ENCODE data around the gene SCN4A. TPM values are rescaled to one million over a fixed set of nuclear protein-coding genes. Genes with fewer than 3 reads are reported as not detected.

The SCN4A gene
- total RNA-seq, 1 experiment from 2014 or later, result not detected

- Histone ChIP-seq H3K9me2 (replicated peaks; ENCODE audit: low read length) (no peaks in the 10 kb centered on the region), H3F3A (ENCODE audit: low read length, unreplicated experiment) (no peaks in the 10 kb centered on the region), H2AFZ (ENCODE audit: low read length) (no peak overlapping the region), H3K4me3 (ENCODE audit: low read length) (no peak overlapping the region), H3K9ac (ENCODE audit: low read length) (no peak overlapping the region), H3K4me2 (ENCODE audit: low read length) (no peak overlapping the region), H3K27me3 (ENCODE audit: low read length) (no peaks in the 10 kb centered on the region), H3K9me3 (ENCODE audit: low read length) (no peaks in the 10 kb centered on the region), H4K20me1 (ENCODE audit: low read length) (no peaks in the 10 kb centered on the region), H3K4me1 (ENCODE audit: insufficient read depth, low read length) (no peaks in the 10 kb centered on the region), H3K27ac (ENCODE audit: low read length) (no peak overlapping the region), H3K79me2 (ENCODE audit: low read length) (no peaks in the 10 kb centered on the region), H3K36me3 (ENCODE audit: low read depth, low read length) (no peaks in the 10 kb centered on the region)
- ChIA-PET CTCF (no interaction called here), POLR2A (ENCODE audit: unreplicated experiment) (no interaction called here)
- DNase-seq, result no peak
- TF ChIP-seq CTCF (conservative IDR thresholded peaks at IDR 0.05; ENCODE audit: low read depth, low read length), result no peak
- no peak for TF ChIP-seq EZH2 (IDR thresholded peaks at IDR 0.05; ENCODE audit: low read length, unreplicated experiment)
- no peak for TF ChIP-seq EZH2phosphoT487 (IDR thresholded peaks at IDR 0.05; ENCODE audit: borderline replicate concordance, low read length)
- intact Hi-C loops (cut with micrococcal nuclease), result no loop called here
- no TSS peak for BruUV-seq (replicated peaks)
- ATAC-seq, result no peak
Observed at GRCh38 chr17:63960006-63960405, 12.7 kb downstream of the SCN4A start.

GRCh38 chr17:63956296-63956920, 16.3 kb downstream of the SCN4A start:
- Histone ChIP-seq H3K9me3 (ENCODE audit: low read length) (no peaks in the 10 kb centered on the region), H3K79me2 (ENCODE audit: low read length) (no peaks in the 10 kb centered on the region), H4K20me1 (ENCODE audit: low read length) (no peaks in the 10 kb centered on the region), H3K36me3 (ENCODE audit: low read depth, low read length) (no peaks in the 10 kb centered on the region), H3K4me3 (ENCODE audit: low read length) (no peak overlapping the region), H2AFZ (ENCODE audit: low read length) (no peak overlapping the region), H3K27ac (ENCODE audit: low read length) (no peak overlapping the region), H3K4me2 (ENCODE audit: low read length) (no peak overlapping the region), H3K4me1 (ENCODE audit: insufficient read depth, low read length) (no peaks in the 10 kb centered on the region), H3F3A (ENCODE audit: low read length, unreplicated experiment) (no peaks in the 10 kb centered on the region), H3K9ac (ENCODE audit: low read length) (no peak overlapping the region), H3K27me3 (ENCODE audit: low read length) (no peaks in the 10 kb centered on the region), H3K9me2 (replicated peaks; ENCODE audit: low read length) (no peaks in the 10 kb centered on the region)
- BruUV-seq (replicated peaks), result no TSS peak
- ATAC-seq, result no peak
- CTCF ChIA-PET, result no interaction called here
- TF ChIP-seq EZH2 (IDR thresholded peaks at IDR 0.05; ENCODE audit: low read length, unreplicated experiment) (no peak), EZH2phosphoT487 (IDR thresholded peaks at IDR 0.05; ENCODE audit: borderline replicate concordance, low read length) (no peak), CTCF (conservative IDR thresholded peaks at IDR 0.05; ENCODE audit: low read depth, low read length) (no peak)
- intact Hi-C loops (cut with micrococcal nuclease), result no loop called here
- POLR2A ChIA-PET (ENCODE audit: unreplicated experiment), result interaction anchor here (0.6 kb wide), 1 partner anchor 28 kb away, joined by 4 read pairs; no protein-coding TSS in a partner anchor
- DNase-seq, result no peak

GRCh38 chr17:63955791-63956190, 16.9 kb downstream of the SCN4A start:
- no peaks in the 10 kb centered on the region for H3K27me3 ChIP-seq (ENCODE audit: low read length)
- intact Hi-C loops (cut with micrococcal nuclease), result no loop called here
- no peaks in the 10 kb centered on the region for H3K4me1 ChIP-seq (ENCODE audit: insufficient read depth, low read length)
- no peak overlapping the region for H3K27ac ChIP-seq (ENCODE audit: low read length)
- H3K9ac ChIP-seq (ENCODE audit: low read length), result no peak overlapping the region
- POLR2A ChIA-PET (ENCODE audit: unreplicated experiment), result no interaction called here
- DNase-seq, result no peak
- H3K9me2 ChIP-seq (replicated peaks; ENCODE audit: low read length), result no peaks in the 10 kb centered on the region
- H3K79me2 ChIP-seq (ENCODE audit: low read length), result no peaks in the 10 kb centered on the region
- no peaks in the 10 kb centered on the region for H4K20me1 ChIP-seq (ENCODE audit: low read length)
- H3K9me3 ChIP-seq (ENCODE audit: low read length), result no peaks in the 10 kb centered on the region
- no peak for TF ChIP-seq CTCF (conservative IDR thresholded peaks at IDR 0.05; ENCODE audit: low read depth, low read length)
- TF ChIP-seq EZH2 (IDR thresholded peaks at IDR 0.05; ENCODE audit: low read length, unreplicated experiment), result no peak
- TF ChIP-seq EZH2phosphoT487 (IDR thresholded peaks at IDR 0.05; ENCODE audit: borderline replicate concordance, low read length), result no peak
- no peaks in the 10 kb centered on the region for H3F3A ChIP-seq (ENCODE audit: low read length, unreplicated experiment)
- no peak overlapping the region for H3K4me2 ChIP-seq (ENCODE audit: low read length)
- no peak overlapping the region for H3K4me3 ChIP-seq (ENCODE audit: low read length)
- CTCF ChIA-PET, result no interaction called here
- no peak for ATAC-seq
- no peaks in the 10 kb centered on the region for H3K36me3 ChIP-seq (ENCODE audit: low read depth, low read length)
- BruUV-seq (replicated peaks), result no TSS peak
- no peak overlapping the region for H2AFZ ChIP-seq (ENCODE audit: low read length)

All from PC-3 (cell line).